ENCODE data around the gene KRTCAP2. TPM values are rescaled to one million over a fixed set of nuclear protein-coding genes. Genes with fewer than 3 reads are reported as not detected.

The KRTCAP2 gene
- total RNA-seq, 1 donor from 2014 or later = 104 TPM

DNA sequence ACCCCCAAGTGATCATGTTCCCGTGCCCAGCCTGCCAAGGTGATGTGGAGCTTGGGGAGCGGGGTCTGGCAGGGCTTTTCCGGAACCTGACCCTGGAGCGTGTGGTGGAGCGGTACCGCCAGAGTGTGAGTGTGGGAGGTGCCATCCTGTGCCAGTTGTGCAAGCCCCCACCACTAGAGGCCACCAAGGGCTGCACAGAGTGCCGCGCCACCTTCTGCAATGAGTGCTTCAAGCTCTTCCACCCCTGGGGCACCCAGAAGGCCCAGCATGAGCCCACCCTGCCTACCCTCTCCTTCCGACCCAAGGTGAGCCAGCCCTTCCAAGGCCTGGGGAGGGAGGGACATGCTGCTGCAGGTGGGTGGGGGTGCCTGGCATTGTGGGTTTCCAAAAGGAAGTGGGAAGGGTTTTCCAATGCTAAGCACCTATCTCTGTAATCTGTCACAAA is 2.8 kb upstream of the KRTCAP2 start:
- H3K27me3 ChIP-seq (ENCODE audit: control insufficient read depth in 3 of 3, insufficient read depth in 3 of 3, low read length in 3 of 3) = peaks cover 12 to 13% (median 12%) of the 10 kb centered on the region in 3 donors
- no peak overlapping the region for H3K9ac ChIP-seq (ENCODE audit: low read depth in 1 of 3, low read length in 3 of 3)
- no peak overlapping the region for H3K27ac ChIP-seq (ENCODE audit: low read depth, low read length)
- no peak overlapping the region for H3K4me3 ChIP-seq (ENCODE audit: low read length in 3 of 3)
- peaks cover 13 to 27% (median 21%) of the 10 kb centered on the region in 3 donors for H3K4me1 ChIP-seq (ENCODE audit: control insufficient read depth in 3 of 3, insufficient read depth in 3 of 3, low read length in 3 of 3)
- no peaks in the 10 kb centered on the region for H3K36me3 ChIP-seq (ENCODE audit: control insufficient read depth in 3 of 3, insufficient read depth in 3 of 3, low read length in 3 of 3)
- no peaks in the 10 kb centered on the region for H3K9me3 ChIP-seq (ENCODE audit: control insufficient read depth in 3 of 3, low read length in 3 of 3)

DNA sequence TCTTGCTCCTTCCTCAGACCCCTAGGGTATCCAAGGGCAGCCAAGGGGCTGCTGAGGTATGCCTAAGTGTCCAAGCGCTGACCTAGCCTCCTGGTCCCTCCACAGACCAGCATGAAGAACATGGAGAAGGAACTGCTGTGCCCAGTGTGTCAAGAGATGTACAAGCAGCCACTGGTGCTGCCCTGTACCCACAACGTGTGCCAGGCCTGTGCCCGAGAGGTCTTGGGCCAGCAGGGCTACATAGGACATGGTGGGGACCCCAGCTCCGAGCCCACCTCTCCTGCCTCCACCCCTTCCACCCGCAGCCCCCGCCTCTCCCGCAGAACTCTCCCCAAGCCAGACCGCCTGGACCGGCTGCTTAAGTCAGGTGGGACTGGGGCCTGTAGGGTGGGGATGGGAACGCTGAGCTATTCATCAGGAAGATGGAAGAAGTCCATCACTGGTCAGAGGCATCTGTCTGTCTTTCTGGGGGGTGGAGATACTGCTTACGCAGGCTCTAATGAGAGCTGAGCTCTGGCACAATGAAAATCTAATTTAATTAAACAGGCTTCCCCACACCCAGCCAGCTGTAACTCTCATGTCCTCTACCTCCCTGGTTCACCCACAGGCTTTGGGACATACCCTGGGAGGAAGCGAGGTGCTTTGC is 2.3 kb upstream of the KRTCAP2 start:
- Histone ChIP-seq H3K27ac (ENCODE audit: low read depth, low read length) (no peak overlapping the region), H3K27me3 (ENCODE audit: control insufficient read depth in 3 of 3, insufficient read depth in 3 of 3, low read length in 3 of 3) (peaks cover 12 to 13% (median 12%) of the 10 kb centered on the region in 3 donors), H3K36me3 (ENCODE audit: control insufficient read depth in 3 of 3, insufficient read depth in 3 of 3, low read length in 3 of 3) (peaks cover 0 to 3% (median under 1%) of the 10 kb centered on the region in 3 donors), H3K4me1 (ENCODE audit: control insufficient read depth in 3 of 3, insufficient read depth in 3 of 3, low read length in 3 of 3) (peaks cover 13 to 27% (median 21%) of the 10 kb centered on the region in 3 donors), H3K4me3 (ENCODE audit: low read length in 3 of 3) (no peak overlapping the region), H3K9me3 (ENCODE audit: control insufficient read depth in 3 of 3, low read length in 3 of 3) (no peaks in the 10 kb centered on the region), H3K9ac (ENCODE audit: low read depth in 1 of 3, low read length in 3 of 3) (no peak overlapping the region)

DNA sequence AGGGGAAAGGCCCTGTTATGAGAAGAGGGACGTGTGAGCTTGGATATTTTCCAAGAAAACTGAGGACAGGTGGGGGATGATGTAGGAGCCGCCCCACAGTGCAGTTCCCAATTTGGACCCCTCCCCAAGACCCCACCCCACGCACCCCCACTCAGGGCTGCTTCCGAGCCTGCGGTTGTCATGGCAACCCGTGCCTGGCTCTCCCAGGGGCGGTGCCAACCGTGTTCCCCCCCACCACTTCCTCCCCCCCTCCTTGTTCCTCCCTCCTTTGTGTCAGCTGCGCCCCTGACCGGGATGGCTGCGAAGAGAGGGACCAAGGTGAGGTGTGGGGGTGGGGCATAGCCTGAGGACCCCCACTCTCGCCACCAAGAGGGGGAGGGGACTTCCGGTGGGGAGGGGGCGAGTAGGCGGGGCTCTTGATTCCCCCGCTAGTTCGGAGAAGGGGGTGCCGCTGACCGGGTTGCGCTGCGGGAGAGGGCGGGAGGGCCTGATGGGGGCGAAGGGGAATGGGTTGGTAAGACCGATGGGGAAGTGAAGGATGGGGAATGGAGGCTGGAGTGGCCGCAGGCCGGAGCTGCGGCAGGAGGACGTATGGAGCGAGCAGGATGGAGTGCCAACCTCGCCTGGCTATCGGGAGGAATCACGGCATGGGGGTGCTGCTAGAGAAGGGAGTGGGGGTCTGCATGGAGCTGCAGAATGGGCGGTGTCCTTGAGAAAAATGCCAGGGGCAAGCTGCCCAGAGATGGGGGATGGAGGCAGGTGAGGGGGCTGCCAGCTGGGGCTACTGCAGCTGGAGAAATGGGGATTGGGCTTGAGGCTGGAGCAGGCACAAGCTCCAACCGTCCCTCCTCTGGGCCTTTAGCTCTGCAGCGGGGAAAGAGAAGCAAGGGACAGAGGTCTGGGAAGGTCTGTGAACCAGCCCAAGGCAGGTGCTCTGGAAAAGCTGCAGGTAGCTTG is 1.5 kb upstream of the KRTCAP2 start:
- peaks cover 2 to 9% (median 4%) of the 10 kb centered on the region in 3 donors for H3K36me3 ChIP-seq (ENCODE audit: control insufficient read depth in 3 of 3, insufficient read depth in 3 of 3, low read length in 3 of 3)
- H3K9me3 ChIP-seq (ENCODE audit: control insufficient read depth in 3 of 3, low read length in 3 of 3) = no peaks in the 10 kb centered on the region
- peak overlapping the region in 1 of 3 donors; percentile 2 for H3K4me3 ChIP-seq (ENCODE audit: low read length in 3 of 3)
- peaks cover 13 to 27% (median 21%) of the 10 kb centered on the region in 3 donors for H3K4me1 ChIP-seq (ENCODE audit: control insufficient read depth in 3 of 3, insufficient read depth in 3 of 3, low read length in 3 of 3)
- H3K27me3 ChIP-seq (ENCODE audit: control insufficient read depth in 3 of 3, insufficient read depth in 3 of 3, low read length in 3 of 3) = peaks cover 12 to 13% (median 12%) of the 10 kb centered on the region in 3 donors
- no peak overlapping the region for H3K27ac ChIP-seq (ENCODE audit: low read depth, low read length)
- peak overlapping the region in 1 of 3 donors; percentile 8 for H3K9ac ChIP-seq (ENCODE audit: low read depth in 1 of 3, low read length in 3 of 3)

DNA sequence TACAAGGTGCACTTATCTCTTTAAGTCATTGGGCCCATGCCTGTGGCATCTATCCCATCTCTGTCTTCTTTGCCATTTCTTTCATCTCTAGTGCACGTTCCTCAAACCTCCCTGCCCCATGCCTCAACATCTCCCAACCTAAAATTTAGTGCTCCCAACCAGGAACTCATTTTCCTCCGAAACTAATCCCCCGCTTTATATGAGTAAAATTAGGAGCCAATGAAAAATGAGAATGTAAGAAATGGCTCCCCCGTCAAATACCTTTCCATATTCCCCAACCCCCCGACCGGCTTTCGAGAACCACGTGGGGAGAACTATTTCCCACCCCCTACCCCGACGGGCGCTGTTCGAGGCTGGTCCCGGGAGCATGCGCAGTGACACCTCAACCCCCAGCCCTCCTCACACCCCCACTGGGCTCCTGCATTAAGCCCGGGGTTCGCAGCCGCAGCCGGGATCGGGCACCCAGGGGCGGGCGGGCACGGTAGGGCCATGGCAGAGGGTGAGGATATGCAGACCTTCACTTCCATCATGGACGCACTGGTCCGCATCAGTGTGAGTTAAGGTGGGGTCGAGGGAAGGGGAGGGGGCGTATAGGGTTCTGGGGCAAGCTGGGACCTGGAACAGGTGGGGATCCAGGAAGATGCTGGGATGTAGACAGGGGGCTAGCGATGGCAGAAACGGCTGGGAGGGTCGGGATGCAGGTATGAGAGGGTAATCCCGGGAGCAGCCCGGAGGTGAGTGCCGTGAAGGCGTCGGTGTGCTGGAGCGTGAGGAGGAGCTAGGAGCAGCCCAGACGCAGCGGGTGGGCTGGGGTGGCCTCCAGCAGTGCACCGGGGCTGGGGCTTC is 597 bp upstream of the KRTCAP2 start, which contains the start of gene TRIM46:
TSS of gene TRIM46 (plus strand) at position 372 of the 846 bp plus-strand sequence. CDS start at position 490, 118 bp downstream.
- H3K27me3 ChIP-seq (ENCODE audit: control insufficient read depth in 3 of 3, insufficient read depth in 3 of 3, low read length in 3 of 3) = peaks cover 12 to 13% (median 12%) of the 10 kb centered on the region in 3 donors
- peaks cover 11 to 17% (median 11%) of the 10 kb centered on the region in 3 donors for H3K36me3 ChIP-seq (ENCODE audit: control insufficient read depth in 3 of 3, insufficient read depth in 3 of 3, low read length in 3 of 3)
- no peaks in the 10 kb centered on the region for H3K9me3 ChIP-seq (ENCODE audit: control insufficient read depth in 3 of 3, low read length in 3 of 3)
- peak within 1 kb of the TSS; percentile 89 to 96 (median 93) for H3K4me3 ChIP-seq (ENCODE audit: low read length in 3 of 3)
- peaks cover 13 to 27% (median 21%) of the 10 kb centered on the region in 3 donors for H3K4me1 ChIP-seq (ENCODE audit: control insufficient read depth in 3 of 3, insufficient read depth in 3 of 3, low read length in 3 of 3)
- H3K27ac ChIP-seq (ENCODE audit: low read depth, low read length) = peak within 1 kb of the TSS; percentile 95
- H3K9ac ChIP-seq (ENCODE audit: low read depth in 1 of 3, low read length in 3 of 3) = peak within 1 kb of the TSS; percentile 91 to 97 (median 94)

DNA sequence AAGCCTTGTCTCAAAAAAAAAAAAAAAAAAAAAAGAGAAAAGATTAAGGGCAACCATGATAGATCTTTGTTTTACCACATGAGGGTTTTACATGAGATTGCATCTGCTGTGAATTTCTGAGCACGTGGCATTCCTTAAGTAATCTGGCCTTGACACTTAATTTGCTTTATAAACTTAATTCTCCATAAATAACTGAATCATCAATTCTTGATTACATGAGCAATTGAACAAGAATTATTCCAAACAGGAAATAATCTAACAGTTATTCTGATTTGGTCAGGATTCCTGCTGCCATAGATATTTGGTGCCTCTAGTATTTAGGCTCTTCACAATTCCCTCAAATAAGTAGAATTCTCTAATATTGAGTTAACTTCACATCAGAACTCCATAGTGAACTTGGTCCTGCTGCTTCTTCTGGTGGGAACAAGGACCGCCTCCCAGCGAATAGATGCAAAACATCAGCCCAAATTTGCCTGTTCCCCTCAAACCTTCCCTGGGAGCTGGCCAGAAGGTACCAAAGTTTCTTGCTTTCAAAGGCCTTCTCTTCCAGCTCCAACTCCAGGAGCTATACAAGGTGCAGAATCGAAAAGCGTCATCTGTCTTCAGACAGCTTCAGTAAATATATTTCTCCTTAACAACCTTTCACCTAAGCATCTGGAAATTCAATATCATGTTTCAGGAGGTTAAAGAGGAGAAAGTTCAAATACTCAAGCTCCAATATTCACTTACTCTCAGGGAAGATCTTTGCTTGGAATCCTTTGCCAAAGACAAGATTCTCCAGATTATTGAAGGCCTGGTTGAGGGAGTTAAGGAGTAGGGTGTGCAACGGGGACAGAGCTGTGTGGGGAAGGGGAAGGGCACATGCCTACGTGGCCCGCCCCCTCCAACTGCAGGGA is 1.0 kb downstream of the KRTCAP2 start:
- peaks cover 12 to 18% (median 12%) of the 10 kb centered on the region in 3 donors for H3K27me3 ChIP-seq (ENCODE audit: control insufficient read depth in 3 of 3, insufficient read depth in 3 of 3, low read length in 3 of 3)
- peaks cover 18 to 35% (median 28%) of the 10 kb centered on the region in 3 donors for H3K4me1 ChIP-seq (ENCODE audit: control insufficient read depth in 3 of 3, insufficient read depth in 3 of 3, low read length in 3 of 3)
- peak overlapping the region; percentile 91 to 97 (median 94) for H3K9ac ChIP-seq (ENCODE audit: low read depth in 1 of 3, low read length in 3 of 3)
- H3K9me3 ChIP-seq (ENCODE audit: control insufficient read depth in 3 of 3, low read length in 3 of 3) = no peaks in the 10 kb centered on the region
- peak overlapping the region; percentile 89 to 96 (median 93) for H3K4me3 ChIP-seq (ENCODE audit: low read length in 3 of 3)
- H3K27ac ChIP-seq (ENCODE audit: low read depth, low read length) = peak overlapping the region; percentile 95
- peaks cover 11 to 19% (median 14%) of the 10 kb centered on the region in 3 donors for H3K36me3 ChIP-seq (ENCODE audit: control insufficient read depth in 3 of 3, insufficient read depth in 3 of 3, low read length in 3 of 3)

DNA sequence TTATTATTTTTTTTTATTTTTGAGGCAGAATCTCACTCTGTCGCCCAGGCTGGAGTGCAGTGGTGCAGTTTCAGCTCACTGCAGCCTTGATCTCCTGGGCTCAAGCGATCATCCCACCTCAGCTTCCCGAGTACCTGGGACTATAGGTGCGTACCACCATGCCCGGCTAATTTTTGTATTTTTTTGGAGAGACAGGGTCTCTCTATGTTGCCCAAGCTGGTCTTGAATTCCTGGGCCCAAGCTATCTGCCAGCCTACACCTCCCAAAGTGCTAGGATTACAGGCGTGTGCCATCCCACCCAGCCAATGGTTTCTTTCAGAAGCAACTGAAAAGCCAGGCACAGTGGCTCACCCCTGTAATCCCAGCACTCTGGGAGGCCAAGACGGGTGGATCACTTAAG is 2.3 kb downstream of the KRTCAP2 start:
- H3K27ac ChIP-seq (ENCODE audit: low read depth, low read length) = no peak overlapping the region
- peaks cover 22 to 35% (median 32%) of the 10 kb centered on the region in 3 donors for H3K4me1 ChIP-seq (ENCODE audit: control insufficient read depth in 3 of 3, insufficient read depth in 3 of 3, low read length in 3 of 3)
- H3K27me3 ChIP-seq (ENCODE audit: control insufficient read depth in 3 of 3, insufficient read depth in 3 of 3, low read length in 3 of 3) = peaks cover 12 to 28% (median 21%) of the 10 kb centered on the region in 3 donors
- no peak overlapping the region for H3K9ac ChIP-seq (ENCODE audit: low read depth in 1 of 3, low read length in 3 of 3)
- H3K9me3 ChIP-seq (ENCODE audit: control insufficient read depth in 3 of 3, low read length in 3 of 3) = no peaks in the 10 kb centered on the region
- H3K4me3 ChIP-seq (ENCODE audit: low read length in 3 of 3) = no peak overlapping the region
- H3K36me3 ChIP-seq (ENCODE audit: control insufficient read depth in 3 of 3, insufficient read depth in 3 of 3, low read length in 3 of 3) = peaks cover 11 to 19% (median 14%) of the 10 kb centered on the region in 3 donors

DNA sequence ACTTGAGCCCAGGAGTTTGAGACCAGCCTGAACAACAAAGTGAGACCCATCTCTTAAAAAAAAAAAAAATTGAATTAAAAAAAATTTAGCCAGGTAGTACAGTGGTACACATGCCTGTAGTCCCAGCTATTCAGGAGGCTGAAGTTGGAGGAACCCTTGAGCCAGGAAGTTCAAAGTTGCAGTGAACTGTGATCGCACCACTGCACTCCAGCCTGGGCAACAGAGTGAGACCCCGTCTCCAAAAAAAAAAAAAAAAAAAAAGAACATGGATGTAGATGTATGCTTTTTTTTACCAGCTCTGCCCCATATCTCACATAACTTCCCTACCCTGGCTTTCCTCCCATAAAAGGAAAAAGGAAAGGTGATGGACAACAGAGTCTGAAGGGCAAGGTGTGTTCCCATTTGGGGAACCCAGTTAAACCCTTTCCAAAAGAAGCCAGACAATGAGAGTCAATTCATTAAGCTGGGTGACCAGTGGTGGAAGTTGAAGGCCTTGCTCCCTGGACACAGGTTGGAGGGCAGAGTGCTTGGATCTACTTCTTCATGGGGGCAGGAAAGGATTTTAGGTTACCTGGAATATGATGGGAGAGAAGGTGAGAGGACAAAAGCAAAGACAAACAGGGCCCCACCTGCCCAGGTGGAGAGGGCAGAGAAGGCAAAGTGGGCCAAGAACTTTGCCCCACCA is 2.9 kb downstream of the KRTCAP2 start:
- H3K36me3 ChIP-seq (ENCODE audit: control insufficient read depth in 3 of 3, insufficient read depth in 3 of 3, low read length in 3 of 3) = peaks cover 11 to 19% (median 14%) of the 10 kb centered on the region in 3 donors
- H3K27me3 ChIP-seq (ENCODE audit: control insufficient read depth in 3 of 3, insufficient read depth in 3 of 3, low read length in 3 of 3) = peaks cover 11 to 26% (median 19%) of the 10 kb centered on the region in 3 donors
- no peak overlapping the region for H3K9ac ChIP-seq (ENCODE audit: low read depth in 1 of 3, low read length in 3 of 3)

DNA sequence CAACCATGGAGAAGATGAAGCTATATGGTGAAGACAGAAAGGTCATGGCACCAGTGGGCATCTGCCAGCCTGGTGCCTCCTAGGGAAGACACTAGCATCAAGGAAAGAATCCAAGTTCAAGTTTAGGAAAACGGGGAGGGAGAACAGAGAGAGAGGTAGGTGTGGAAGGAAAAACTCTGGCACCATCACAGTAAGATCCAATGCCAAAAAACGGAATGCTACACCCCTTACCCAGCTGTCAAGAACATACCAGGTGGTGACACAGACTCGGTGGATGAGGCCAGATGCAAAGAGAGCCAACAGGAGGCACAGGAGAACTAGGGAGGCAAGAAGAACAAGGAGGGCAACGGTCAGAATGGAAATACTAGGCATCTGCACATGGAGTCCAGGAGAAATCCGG is 3.6 kb downstream of the KRTCAP2 start:
- Histone ChIP-seq H3K9me3 (ENCODE audit: control insufficient read depth in 3 of 3, low read length in 3 of 3) (no peaks in the 10 kb centered on the region), H3K36me3 (ENCODE audit: control insufficient read depth in 3 of 3, insufficient read depth in 3 of 3, low read length in 3 of 3) (peaks cover 11 to 19% (median 14%) of the 10 kb centered on the region in 3 donors), H3K4me1 (ENCODE audit: control insufficient read depth in 3 of 3, insufficient read depth in 3 of 3, low read length in 3 of 3) (peaks cover 22 to 36% (median 32%) of the 10 kb centered on the region in 3 donors), H3K4me3 (ENCODE audit: low read length in 3 of 3) (no peak overlapping the region), H3K27me3 (ENCODE audit: control insufficient read depth in 3 of 3, insufficient read depth in 3 of 3, low read length in 3 of 3) (peaks cover 4 to 20% (median 14%) of the 10 kb centered on the region in 3 donors), H3K9ac (ENCODE audit: low read depth in 1 of 3, low read length in 3 of 3) (no peak overlapping the region), H3K27ac (ENCODE audit: low read depth, low read length) (no peak overlapping the region)

More for the DNA sequence above, 2.9 kb downstream of the KRTCAP2 start:
- no peak overlapping the region for H3K4me3 ChIP-seq (ENCODE audit: low read length in 3 of 3)
- H3K4me1 ChIP-seq (ENCODE audit: control insufficient read depth in 3 of 3, insufficient read depth in 3 of 3, low read length in 3 of 3) = peaks cover 22 to 36% (median 32%) of the 10 kb centered on the region in 3 donors
- no peaks in the 10 kb centered on the region for H3K9me3 ChIP-seq (ENCODE audit: control insufficient read depth in 3 of 3, low read length in 3 of 3)
- H3K27ac ChIP-seq (ENCODE audit: low read depth, low read length) = no peak overlapping the region

Measured in skeletal muscle tissue (tissue), 4 donors.